ENCODE data around the gene ESPNL.

DNA sequence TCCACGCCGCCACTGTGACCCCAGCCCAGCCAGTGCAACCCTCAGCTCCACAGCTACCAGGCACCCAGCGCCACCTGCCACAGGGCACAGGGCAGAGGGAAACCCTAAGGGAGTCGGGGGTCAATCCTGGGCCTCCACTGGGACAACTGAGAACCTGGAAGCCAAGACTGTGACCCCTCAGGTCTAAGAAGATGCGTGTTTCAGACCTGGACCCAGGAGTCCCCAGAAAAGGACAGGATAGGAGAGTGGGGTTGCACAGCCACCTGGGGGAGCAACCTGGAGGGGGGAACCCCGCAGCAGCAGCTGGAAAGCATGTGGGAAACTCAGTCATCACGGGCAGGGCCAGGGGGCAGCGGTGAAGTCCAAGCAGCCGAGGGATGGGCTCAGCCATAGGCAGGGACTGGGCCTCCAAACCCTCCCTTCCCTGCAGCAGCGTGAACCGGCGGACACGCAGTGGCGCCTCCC is 4.1 kb downstream of the ESPNL start:
- TF ChIP-seq, protein P1, sequence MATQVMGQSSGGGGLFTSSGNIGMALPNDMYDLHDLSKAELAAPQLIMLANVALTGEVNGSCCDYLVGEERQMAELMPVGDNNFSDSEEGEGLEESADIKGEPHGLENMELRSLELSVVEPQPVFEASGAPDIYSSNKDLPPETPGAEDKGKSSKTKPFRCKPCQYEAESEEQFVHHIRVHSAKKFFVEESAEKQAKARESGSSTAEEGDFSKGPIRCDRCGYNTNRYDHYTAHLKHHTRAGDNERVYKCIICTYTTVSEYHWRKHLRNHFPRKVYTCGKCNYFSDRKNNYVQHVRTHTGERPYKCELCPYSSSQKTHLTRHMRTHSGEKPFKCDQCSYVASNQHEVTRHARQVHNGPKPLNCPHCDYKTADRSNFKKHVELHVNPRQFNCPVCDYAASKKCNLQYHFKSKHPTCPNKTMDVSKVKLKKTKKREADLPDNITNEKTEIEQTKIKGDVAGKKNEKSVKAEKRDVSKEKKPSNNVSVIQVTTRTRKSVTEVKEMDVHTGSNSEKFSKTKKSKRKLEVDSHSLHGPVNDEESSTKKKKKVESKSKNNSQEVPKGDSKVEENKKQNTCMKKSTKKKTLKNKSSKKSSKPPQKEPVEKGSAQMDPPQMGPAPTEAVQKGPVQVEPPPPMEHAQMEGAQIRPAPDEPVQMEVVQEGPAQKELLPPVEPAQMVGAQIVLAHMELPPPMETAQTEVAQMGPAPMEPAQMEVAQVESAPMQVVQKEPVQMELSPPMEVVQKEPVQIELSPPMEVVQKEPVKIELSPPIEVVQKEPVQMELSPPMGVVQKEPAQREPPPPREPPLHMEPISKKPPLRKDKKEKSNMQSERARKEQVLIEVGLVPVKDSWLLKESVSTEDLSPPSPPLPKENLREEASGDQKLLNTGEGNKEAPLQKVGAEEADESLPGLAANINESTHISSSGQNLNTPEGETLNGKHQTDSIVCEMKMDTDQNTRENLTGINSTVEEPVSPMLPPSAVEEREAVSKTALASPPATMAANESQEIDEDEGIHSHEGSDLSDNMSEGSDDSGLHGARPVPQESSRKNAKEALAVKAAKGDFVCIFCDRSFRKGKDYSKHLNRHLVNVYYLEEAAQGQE (IDR thresholded peaks at IDR 0.05), result no peak
- TF ChIP-seq, protein P2, sequence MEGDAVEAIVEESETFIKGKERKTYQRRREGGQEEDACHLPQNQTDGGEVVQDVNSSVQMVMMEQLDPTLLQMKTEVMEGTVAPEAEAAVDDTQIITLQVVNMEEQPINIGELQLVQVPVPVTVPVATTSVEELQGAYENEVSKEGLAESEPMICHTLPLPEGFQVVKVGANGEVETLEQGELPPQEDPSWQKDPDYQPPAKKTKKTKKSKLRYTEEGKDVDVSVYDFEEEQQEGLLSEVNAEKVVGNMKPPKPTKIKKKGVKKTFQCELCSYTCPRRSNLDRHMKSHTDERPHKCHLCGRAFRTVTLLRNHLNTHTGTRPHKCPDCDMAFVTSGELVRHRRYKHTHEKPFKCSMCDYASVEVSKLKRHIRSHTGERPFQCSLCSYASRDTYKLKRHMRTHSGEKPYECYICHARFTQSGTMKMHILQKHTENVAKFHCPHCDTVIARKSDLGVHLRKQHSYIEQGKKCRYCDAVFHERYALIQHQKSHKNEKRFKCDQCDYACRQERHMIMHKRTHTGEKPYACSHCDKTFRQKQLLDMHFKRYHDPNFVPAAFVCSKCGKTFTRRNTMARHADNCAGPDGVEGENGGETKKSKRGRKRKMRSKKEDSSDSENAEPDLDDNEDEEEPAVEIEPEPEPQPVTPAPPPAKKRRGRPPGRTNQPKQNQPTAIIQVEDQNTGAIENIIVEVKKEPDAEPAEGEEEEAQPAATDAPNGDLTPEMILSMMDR (IDR thresholded peaks at IDR 0.05; ENCODE audit: low read depth, low read length, missing input control), result no peak
- TF ChIP-seq, protein P3, sequence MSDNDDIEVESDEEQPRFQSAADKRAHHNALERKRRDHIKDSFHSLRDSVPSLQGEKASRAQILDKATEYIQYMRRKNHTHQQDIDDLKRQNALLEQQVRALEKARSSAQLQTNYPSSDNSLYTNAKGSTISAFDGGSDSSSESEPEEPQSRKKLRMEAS (IDR thresholded peaks at IDR 0.05), result no peak
- TF ChIP-seq, protein P4, sequence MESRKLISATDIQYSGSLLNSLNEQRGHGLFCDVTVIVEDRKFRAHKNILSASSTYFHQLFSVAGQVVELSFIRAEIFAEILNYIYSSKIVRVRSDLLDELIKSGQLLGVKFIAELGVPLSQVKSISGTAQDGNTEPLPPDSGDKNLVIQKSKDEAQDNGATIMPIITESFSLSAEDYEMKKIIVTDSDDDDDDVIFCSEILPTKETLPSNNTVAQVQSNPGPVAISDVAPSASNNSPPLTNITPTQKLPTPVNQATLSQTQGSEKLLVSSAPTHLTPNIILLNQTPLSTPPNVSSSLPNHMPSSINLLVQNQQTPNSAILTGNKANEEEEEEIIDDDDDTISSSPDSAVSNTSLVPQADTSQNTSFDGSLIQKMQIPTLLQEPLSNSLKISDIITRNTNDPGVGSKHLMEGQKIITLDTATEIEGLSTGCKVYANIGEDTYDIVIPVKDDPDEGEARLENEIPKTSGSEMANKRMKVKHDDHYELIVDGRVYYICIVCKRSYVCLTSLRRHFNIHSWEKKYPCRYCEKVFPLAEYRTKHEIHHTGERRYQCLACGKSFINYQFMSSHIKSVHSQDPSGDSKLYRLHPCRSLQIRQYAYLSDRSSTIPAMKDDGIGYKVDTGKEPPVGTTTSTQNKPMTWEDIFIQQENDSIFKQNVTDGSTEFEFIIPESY (IDR thresholded peaks at IDR 0.05), result no peak
- no peak for TF ChIP-seq RAD21 (IDR thresholded peaks at IDR 0.05)
- TF ChIP-seq, protein P5, sequence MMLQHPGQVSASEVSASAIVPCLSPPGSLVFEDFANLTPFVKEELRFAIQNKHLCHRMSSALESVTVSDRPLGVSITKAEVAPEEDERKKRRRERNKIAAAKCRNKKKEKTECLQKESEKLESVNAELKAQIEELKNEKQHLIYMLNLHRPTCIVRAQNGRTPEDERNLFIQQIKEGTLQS (IDR thresholded peaks at IDR 0.05), result no peak
- TF ChIP-seq JUND (IDR thresholded peaks at IDR 0.05), result no peak
- TF ChIP-seq YY1 (IDR thresholded peaks at IDR 0.05), result no peak
